ENCODE data around the gene ASXL3.

The ASXL3 gene

DNA sequence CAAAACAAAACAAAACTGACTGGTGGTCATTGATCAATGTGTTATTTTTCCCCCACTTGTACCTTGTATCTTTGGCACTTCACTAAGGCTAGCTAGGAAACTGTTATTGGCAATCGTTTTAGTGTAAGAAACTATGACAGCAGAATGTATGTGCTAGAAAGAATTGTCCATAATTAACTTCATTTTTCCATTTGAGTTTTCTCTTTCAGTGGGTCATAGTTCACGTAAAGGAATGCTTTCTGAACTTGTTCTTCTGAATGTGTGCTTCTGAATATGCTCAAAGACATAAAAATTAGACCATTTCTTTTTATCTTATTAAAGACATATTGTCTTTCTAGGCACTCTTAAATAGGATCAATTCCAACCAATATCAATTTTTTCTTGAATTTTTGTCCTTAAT, 132.2 kb downstream of the ASXL3 start:
- Histone ChIP-seq H4K20me1 (ENCODE audit: insufficient read depth, low read length) (no peaks in the 10 kb centered on the region), H3K9me2 (replicated peaks; ENCODE audit: insufficient read depth, low read length) (no peaks in the 10 kb centered on the region), H3K27me3 (replicated peaks; ENCODE audit: insufficient read depth, low read length) (no peaks in the 10 kb centered on the region), H3K4me1 (ENCODE audit: low read length) (no peaks in the 10 kb centered on the region), H3K4me2 (ENCODE audit: low read depth, low read length) (no peak overlapping the region), H3K9ac (ENCODE audit: low read length) (no peak overlapping the region), H3K27ac (ENCODE audit: low read length) (no peak overlapping the region), H3F3A (ENCODE audit: insufficient read depth, low read length) (no peaks in the 10 kb centered on the region), H3K9me3 (replicated peaks; ENCODE audit: insufficient read depth, low read length) (no peaks in the 10 kb centered on the region), H3K36me3 (replicated peaks; ENCODE audit: insufficient read depth, low read length) (no peaks in the 10 kb centered on the region), H3K79me2 (ENCODE audit: low read length) (no peaks in the 10 kb centered on the region), H3K4me3 (ENCODE audit: low read length) (no peak overlapping the region), H2AFZ (ENCODE audit: low read length) (no peak overlapping the region)
- DNase-seq, result no peak
- TF ChIP-seq, protein P1, sequence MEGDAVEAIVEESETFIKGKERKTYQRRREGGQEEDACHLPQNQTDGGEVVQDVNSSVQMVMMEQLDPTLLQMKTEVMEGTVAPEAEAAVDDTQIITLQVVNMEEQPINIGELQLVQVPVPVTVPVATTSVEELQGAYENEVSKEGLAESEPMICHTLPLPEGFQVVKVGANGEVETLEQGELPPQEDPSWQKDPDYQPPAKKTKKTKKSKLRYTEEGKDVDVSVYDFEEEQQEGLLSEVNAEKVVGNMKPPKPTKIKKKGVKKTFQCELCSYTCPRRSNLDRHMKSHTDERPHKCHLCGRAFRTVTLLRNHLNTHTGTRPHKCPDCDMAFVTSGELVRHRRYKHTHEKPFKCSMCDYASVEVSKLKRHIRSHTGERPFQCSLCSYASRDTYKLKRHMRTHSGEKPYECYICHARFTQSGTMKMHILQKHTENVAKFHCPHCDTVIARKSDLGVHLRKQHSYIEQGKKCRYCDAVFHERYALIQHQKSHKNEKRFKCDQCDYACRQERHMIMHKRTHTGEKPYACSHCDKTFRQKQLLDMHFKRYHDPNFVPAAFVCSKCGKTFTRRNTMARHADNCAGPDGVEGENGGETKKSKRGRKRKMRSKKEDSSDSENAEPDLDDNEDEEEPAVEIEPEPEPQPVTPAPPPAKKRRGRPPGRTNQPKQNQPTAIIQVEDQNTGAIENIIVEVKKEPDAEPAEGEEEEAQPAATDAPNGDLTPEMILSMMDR (IDR thresholded peaks at IDR 0.05; ENCODE audit: low read length), result no peak
- no peak for TF ChIP-seq EZH2 (optimal IDR thresholded peaks at IDR 0.05; ENCODE audit: low read depth, low read length)
- TF ChIP-seq EZH2phosphoT487 (IDR thresholded peaks at IDR 0.05; ENCODE audit: low read length), result no peak

DNA sequence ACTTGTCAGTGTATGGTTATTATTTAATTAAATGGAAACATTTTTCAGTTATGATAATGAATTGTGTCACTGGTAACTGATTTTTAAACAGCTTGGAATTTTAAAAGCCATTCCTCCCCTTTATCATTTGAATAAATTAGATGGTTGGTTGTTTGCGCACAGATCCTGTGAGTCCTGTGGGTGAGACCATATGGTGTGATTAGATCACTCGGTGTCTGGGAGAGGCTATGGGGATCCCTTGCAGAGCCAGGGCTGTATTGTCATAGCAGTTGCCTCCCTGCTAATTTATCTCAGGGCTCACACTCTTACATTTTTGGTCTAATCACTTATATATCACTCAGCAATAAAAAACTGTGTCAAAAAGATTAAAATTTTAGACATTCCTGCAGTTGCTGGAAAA, 133.5 kb downstream of the ASXL3 start:
- no peak overlapping the region for H3K4me3 ChIP-seq (ENCODE audit: low read length)
- DNase-seq, result no peak
- H3K27me3 ChIP-seq (replicated peaks; ENCODE audit: insufficient read depth, low read length), result no peaks in the 10 kb centered on the region
- H3K9me3 ChIP-seq (replicated peaks; ENCODE audit: insufficient read depth, low read length), result no peaks in the 10 kb centered on the region
- no peaks in the 10 kb centered on the region for H4K20me1 ChIP-seq (ENCODE audit: insufficient read depth, low read length)
- H3K36me3 ChIP-seq (replicated peaks; ENCODE audit: insufficient read depth, low read length), result no peaks in the 10 kb centered on the region
- no peaks in the 10 kb centered on the region for H3F3A ChIP-seq (ENCODE audit: insufficient read depth, low read length)
- H3K4me1 ChIP-seq (ENCODE audit: low read length), result no peaks in the 10 kb centered on the region; the same call in 1 of the 2 replicates
- no peak overlapping the region for H3K27ac ChIP-seq (ENCODE audit: low read length)
- H3K9ac ChIP-seq (ENCODE audit: low read length), result no peak overlapping the region
- H3K9me2 ChIP-seq (replicated peaks; ENCODE audit: insufficient read depth, low read length), result no peaks in the 10 kb centered on the region
- no peak overlapping the region for H2AFZ ChIP-seq (ENCODE audit: low read length)
- no peak overlapping the region for H3K4me2 ChIP-seq (ENCODE audit: low read depth, low read length)
- no peak for TF ChIP-seq EZH2 (optimal IDR thresholded peaks at IDR 0.05; ENCODE audit: low read depth, low read length)
- TF ChIP-seq, protein P1 (IDR thresholded peaks at IDR 0.05; ENCODE audit: low read length), result no peak
- TF ChIP-seq EZH2phosphoT487 (IDR thresholded peaks at IDR 0.05; ENCODE audit: low read length), result no peak
- H3K79me2 ChIP-seq (ENCODE audit: low read length), result no peaks in the 10 kb centered on the region

GRCh38 chr18:33712719-33713118, 134.7 kb downstream of the ASXL3 start:
- H3F3A ChIP-seq (ENCODE audit: insufficient read depth, low read length), result no peaks in the 10 kb centered on the region
- no peak overlapping the region for H3K4me3 ChIP-seq (ENCODE audit: low read length)
- no peak overlapping the region for H3K9ac ChIP-seq (ENCODE audit: low read length)
- H3K27ac ChIP-seq (ENCODE audit: low read length), result no peak overlapping the region
- H3K36me3 ChIP-seq (replicated peaks; ENCODE audit: insufficient read depth, low read length), result no peaks in the 10 kb centered on the region
- no peak overlapping the region for H3K4me2 ChIP-seq (ENCODE audit: low read depth, low read length)
- H3K27me3 ChIP-seq (replicated peaks; ENCODE audit: insufficient read depth, low read length), result no peaks in the 10 kb centered on the region
- H3K79me2 ChIP-seq (ENCODE audit: low read length), result no peaks in the 10 kb centered on the region
- no peaks in the 10 kb centered on the region for H3K9me3 ChIP-seq (replicated peaks; ENCODE audit: insufficient read depth, low read length)
- H3K4me1 ChIP-seq (ENCODE audit: low read length), result no peaks in the 10 kb centered on the region; the same call in 1 of the 2 replicates
- no peak for DNase-seq
- no peaks in the 10 kb centered on the region for H4K20me1 ChIP-seq (ENCODE audit: insufficient read depth, low read length)
- TF ChIP-seq EZH2 (optimal IDR thresholded peaks at IDR 0.05; ENCODE audit: low read depth, low read length), result no peak
- TF ChIP-seq EZH2phosphoT487 (IDR thresholded peaks at IDR 0.05; ENCODE audit: low read length), result no peak
- TF ChIP-seq, protein P1 (IDR thresholded peaks at IDR 0.05; ENCODE audit: low read length), result no peak
- H3K9me2 ChIP-seq (replicated peaks; ENCODE audit: insufficient read depth, low read length), result no peaks in the 10 kb centered on the region
- H2AFZ ChIP-seq (ENCODE audit: low read length), result no peak overlapping the region

Data from MM.1S (cell line).